ENCODE results near the gene ADGRD1.

The ADGRD1 gene

DNA sequence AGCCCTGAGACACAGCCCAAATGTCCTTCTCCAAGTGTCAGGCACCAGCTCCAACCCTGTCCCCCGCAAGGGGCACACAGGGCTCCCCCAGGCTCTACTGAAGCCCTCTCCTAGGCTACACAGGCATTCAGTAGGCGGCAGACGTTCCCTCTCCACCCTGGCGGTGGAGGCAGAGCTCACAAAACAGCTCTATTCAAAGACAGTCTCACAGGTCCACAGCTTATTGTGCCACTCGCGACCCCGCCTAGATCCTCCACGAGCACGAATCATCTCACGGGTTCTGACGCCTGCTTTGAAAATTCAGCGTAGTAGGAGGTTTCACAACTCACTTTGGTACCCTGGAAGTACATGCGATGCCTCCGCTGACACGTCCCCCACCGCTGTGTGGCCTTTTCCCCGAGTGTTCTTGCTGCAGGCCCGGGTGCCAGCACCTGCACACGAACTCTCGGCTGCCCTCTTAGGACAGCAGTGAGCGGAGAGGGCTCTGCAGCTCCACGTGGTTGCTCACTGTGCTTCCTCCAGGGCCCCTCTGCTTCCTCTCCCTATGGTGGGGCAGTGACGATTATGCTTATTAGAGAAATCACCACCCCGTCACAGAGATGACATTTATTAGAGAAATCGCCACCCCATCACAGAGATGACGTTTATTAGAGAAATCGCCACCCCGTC lies 78.5 kb downstream of the ADGRD1 start:
- no peak overlapping the region for H3K4me3 ChIP-seq (ENCODE audit: low read depth, low read length)
- no peak for TF ChIP-seq CTCF (IDR thresholded peaks at IDR 0.05; ENCODE audit: low read depth, low read length)

- no peak overlapping the region for H3K4me3 ChIP-seq (ENCODE audit: low read depth, low read length)
- TF ChIP-seq CTCF (IDR thresholded peaks at IDR 0.05; ENCODE audit: low read depth, low read length) = no peak
Measured at GRCh38 chr12:131033486-131033885, 79.8 kb downstream of the ADGRD1 start.

DNA sequence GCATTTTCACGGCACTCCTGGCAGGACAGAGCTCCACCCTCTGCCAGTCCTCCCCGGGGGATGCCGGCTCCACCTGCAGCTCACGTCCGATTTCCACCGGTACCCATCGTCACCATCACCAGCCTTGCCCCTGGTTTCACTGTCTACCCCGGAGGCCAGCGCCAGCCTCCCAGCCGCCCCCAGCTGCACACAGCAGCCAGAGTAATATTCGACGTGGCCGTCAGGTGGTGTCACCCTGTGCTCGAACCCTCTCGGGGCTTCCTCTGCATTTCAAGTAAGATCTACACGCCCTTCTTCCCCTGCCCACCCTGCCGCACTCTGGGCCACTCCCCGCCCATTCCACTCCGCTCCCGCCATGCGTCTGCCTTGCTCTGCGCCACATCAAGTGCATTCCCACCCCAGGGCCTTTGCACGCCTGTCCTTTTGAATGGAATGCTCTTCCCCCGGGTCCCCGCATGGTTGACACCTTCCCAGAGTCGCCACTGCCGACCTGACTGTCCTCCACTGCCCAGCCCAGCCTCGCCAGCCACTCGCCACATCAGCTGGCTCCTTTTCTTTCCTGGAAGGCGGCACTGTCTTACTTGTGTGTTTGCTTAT lies 80.3 kb downstream of the ADGRD1 start:
- H3K4me3 ChIP-seq (ENCODE audit: low read depth, low read length) = no peak overlapping the region
- no peak for TF ChIP-seq CTCF (IDR thresholded peaks at IDR 0.05; ENCODE audit: low read depth, low read length)

- no peak for TF ChIP-seq CTCF (IDR thresholded peaks at IDR 0.05; ENCODE audit: low read depth, low read length)
- no peak overlapping the region for H3K4me3 ChIP-seq (ENCODE audit: low read depth, low read length)
Measured at GRCh38 chr12:131034631-131035244, 81.0 kb downstream of the ADGRD1 start.

GRCh38 chr12:131035245-131035681 lies 81.6 kb downstream of the ADGRD1 start:
- no peak overlapping the region for H3K4me3 ChIP-seq (ENCODE audit: low read depth, low read length)
- TF ChIP-seq CTCF (IDR thresholded peaks at IDR 0.05; ENCODE audit: low read depth, low read length) = no peak

DNA sequence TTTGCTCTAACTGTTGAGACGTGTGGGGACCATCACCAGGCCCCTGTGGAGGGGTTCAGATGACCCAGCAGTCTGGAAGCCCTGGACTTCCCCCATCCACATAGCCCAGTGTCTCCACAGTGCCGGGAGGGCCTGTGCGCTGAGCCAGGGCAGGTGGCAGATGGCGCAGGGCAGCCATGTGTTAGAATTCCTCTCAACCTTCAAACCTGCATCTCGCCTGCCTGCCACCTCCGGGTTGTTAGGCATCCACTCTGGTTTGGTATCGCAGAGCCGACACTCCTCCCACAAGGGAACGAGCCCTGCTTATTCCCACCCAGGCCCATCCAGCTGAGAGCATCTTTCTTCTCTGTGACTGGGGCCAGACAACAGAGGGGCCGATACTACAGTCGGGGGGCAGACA lies 84.5 kb downstream of the ADGRD1 start:
- no peak for TF ChIP-seq CTCF (IDR thresholded peaks at IDR 0.05; ENCODE audit: low read depth, low read length)
- H3K4me3 ChIP-seq (ENCODE audit: low read depth, low read length) = no peak overlapping the region

Data from WI38 (cell line).